GM21381 (cell line): ENCODE measurements around the gene PSMD8.

ENCODE experiments used
- ATAC-seq: cut with Tn5 transposase; IDR thresholded peaks from one replicate; pipeline ENCODE4 v1.9.1; 2021; ENCODE audit warnings: mild to moderate bottlenecking, moderate library complexity; ENCODE audit not compliant: unreplicated experiment

Gene PSMD8

GRCh38 chr19:38386971-38387549, 12.7 kb downstream of the PSMD8 start:
- ATAC-seq, result no peak

- ATAC-seq, result no peak
These were observed 13.4 kb downstream of the PSMD8 start, which contains the start of gene GGN for GRCh38 chr19:38387550-38388348. GGN (minus strand) TSS chr19:38388034; CDS start chr19:38387261, 773 bp downstream.

DNA sequence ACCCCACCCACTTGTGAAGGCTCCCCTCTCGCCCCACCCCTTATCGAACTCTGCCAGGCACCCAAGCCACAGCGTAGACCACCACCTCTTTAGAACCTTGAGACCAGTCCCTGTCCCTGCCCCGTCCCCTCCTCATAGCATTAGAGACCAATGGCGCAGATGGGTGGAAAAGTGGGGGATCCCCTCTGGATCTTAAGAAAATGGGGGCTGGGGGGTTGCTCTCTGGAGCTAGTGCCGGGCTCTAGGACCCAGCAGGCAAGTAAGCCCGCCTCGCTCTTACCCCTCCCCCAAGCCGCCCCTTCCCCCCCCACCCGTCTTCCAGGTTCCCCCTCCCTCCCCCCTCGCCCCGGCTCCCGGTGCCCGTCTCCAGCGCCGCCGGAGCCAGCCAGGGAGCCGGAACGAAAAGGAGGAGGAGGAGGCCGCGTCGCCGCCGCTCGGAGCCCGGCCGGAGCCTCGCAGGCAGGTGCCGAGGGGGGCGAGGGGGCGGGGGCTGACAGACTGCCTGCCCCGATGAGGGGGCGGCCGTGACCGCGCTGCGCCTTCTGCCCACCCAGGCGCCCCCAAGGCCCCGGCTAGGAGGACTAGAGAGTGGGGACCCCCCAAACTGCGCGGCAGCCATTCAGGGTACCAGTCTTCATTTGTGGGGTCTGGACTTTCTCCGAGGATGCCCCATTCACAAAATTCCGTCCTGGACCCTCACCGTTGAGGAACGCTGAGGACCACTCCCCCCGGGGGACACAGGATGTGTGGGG, 14.2 kb downstream of the PSMD8 start, which contains the start of gene SPRED3:
Gene SPRED3, plus strand, starts transcription at position 349 of the 752 bp plus-strand sequence. CDS start 1,606 bp downstream, outside the sequence.
- no peak for ATAC-seq

DNA sequence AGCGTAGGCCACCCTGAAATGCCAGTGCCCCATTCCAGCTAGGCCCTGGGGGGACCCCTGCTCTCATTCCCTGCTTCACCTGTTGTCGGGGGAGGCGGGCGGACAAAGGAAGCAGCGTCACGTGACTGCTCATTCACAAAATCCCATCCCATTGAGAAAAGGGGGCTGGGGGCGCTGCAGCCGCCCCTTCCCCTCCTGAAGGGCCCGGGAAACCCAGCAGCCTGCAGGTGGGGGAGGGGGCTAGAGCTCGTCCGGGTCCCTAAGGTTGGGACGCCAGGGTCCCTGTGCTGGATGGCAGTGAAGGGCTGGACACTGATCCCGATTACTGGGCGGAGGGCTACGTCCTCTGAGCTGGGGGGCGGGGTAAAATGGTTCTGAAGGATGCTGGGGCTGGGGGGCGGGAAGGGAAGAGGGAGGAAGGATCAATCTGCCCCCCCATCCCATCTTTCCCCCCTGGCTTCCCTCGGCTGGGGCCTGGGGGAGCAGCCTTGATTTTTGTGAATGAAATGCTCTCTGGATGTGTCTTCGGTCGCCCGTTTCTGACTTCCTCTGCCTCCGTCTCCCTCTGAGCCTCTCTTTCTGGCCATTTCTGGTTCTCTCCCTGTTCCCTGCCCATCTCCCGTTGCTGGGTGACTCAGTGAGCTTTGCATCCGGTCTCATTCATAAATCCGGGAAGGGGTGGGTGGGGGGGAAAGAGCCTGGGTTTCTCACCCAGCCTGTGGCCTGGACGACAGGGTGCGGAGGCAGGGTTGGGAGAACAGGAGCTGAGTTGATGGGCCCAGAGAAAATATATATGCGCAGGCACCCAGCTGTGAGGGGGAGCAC, 14.9 kb downstream of the PSMD8 start:
- ATAC-seq, result no peak

DNA sequence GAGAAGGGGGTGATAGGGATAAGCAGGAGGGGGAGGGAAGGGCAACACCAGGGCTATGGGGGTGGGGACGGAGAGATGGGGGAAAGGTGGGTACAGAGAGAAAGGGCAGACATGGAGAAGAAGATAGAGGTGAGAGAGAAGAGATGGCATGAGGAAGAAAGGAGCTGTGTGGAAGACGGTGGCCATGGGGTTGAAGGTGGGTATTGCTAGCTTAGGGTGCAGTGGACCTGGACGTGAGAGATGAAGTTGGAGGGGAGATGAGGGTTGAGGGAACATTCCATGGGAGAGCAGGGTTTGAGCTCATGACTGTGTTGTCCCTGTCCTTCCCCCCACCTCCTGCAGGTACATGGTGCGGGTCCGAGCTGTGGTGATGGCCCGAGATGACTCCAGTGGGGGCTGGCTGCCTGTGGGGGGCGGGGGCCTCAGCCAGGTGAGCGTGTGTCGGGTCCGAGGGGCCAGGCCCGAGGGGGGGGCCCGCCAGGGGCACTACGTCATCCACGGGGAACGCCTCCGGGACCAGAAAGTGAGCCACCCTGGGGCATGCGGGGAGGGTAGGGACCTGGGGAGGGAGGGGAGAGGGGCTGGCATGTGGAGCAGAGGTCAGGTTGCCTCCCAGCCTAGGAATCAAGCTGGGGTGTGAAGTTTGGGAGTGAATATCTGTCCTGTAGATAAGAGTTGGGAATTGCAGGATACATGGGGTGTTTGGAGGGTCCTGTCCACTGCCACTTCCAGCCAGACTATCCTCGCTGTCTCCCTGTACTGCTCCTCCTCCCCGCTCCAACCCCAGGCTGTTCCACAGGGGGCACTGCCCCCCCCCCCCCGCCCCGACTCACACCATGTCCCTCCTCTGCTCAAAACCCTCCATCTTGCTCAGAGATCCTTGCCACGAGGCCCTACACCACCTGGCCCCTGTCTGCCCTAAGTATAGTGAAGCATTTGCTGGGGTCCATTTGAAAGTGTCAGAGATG, 15.9 kb downstream of the PSMD8 start:
- ATAC-seq, result no peak

DNA sequence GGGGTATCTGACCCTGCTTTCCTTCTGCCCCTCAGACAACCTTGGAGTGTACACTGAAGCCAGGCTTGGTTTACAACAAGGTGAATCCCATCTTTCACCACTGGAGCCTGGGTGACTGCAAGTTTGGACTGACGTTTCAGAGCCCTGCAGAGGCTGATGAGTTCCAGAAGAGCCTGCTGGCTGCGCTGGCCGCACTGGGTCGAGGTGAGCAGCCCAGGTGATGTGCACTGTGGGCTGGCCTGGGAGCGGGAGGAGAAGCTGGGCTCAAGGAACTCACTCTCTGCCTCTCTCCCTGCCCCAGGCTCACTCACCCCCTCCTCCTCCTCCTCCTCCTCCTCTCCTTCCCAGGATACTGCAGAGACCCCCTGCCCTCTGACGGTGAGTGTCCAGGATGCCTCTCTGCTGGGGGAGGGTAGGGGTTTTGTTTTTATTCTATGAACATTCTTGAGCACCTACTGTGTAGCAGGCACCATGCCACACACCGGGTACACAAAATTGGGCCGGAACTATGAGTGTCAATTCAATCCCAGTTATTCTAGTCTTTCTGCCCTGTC, 17.6 kb downstream of the PSMD8 start:
- no peak for ATAC-seq

GRCh38 chr19:38392707-38393308, 18.4 kb downstream of the PSMD8 start:
- ATAC-seq, result no peak

GRCh38 chr19:38394488-38394887, 20.1 kb downstream of the PSMD8 start:
- no peak for ATAC-seq

DNA sequence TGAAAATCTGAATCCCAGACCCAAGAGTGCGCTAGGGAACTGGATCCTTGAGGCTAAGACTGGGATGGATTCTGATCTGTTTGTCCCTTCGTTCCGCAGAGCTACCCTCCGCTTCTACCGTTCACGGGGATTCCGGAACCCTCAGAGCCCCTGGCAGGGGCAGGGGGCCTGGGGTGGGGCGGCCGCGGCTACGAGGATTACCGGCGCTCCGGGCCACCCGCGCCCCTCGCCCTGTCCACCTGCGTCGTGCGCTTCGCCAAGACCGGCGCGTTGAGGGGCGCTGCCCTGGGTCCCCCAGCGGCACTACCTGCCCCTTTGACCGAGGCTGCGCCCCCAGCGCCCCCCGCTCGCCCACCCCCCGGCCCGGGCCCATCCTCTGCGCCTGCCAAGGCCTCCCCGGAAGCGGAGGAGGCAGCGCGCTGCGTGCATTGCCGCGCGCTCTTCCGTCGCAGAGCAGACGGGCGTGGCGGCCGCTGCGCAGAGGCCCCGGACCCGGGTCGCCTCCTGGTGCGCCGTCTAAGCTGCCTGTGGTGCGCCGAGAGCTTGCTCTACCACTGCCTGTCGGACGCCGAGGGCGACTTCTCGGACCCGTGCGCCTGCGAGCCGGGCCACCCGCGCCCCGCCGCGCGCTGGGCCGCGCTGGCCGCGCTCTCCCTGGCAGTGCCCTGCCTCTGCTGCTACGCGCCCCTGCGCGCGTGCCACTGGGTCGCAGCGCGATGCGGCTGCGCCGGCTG, 21.2 kb downstream of the PSMD8 start:
- ATAC-seq, result no peak

DNA sequence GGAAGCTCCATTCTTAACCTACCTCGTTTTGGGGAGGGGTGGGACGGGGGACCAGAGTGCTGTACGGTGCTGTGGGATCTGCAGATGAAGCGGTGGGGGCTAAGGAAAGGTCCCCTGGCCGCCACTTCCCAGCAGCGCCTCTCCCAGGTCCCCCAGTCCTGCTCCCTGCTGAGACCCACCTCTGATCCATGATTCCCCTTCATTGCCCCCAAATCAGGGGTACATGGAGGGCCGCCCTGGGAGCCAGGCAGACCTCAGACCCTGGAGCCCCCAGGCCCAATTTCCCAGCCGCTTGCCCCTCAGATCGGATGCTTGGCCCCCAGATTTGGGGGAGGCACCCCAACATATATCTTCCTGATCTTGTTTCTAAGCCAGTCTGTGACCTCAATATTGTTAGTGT, 24.7 kb downstream of the PSMD8 start:
- ATAC-seq, result no peak

GRCh38 chr19:38399537-38399936, 25.2 kb downstream of the PSMD8 start:
- ATAC-seq, result no peak

DNA sequence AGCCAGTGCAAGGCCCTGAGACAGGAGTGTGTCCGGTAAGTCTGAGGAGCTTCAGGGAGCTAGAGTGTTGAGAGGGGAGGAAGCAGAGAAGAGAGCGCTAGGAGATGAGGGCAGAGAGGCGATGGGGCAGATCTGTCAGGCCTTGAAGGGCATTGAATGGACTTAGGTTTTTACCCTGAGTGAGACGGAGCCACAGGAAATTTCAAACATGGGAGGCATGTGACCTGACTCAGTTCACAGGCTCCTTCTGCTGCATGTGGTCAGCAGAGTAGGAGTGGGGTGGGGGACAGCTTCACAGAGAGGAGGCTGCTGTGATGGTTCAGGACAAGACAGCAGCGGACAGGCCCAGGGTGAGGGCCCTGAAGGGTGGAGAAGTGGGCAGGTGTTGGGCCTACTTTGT, 26.0 kb downstream of the PSMD8 start:
- ATAC-seq, result no peak

DNA sequence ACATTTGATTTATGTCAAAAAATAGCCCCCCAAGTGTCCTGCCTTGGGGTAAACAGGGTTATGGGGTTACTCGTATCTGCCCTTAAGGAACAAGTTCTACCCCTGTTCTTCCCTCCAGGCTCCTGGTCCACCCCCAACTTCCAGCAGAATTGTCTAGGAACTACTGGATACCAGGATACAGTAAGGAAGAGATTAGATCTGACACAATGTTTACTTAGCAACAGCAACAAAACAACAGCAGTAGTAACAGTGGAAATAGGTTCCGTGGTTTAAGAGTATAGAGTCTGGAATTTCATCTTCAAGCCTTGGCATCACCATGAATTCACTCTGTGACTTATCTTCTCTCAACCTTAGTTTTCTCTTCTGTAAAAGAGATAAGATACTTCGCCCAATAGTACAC, 26.8 kb downstream of the PSMD8 start:
- ATAC-seq, result no peak

DNA sequence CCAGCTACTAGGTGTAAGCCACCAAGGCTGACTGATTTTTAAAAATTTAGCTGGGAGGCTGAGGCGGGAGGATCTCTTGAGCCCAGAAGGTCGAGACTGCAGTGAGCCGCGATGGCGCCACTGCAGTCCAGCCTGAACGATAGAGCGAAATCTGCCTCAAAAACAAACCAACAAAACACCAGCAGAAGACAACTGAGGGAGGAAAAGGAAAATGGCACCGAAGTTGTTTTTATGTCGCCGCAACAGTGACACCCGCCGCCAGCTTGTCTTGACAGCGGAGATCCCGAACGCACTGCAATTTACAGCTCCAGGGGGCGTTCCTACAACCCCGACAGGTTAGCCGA, 28.2 kb downstream of the PSMD8 start:
- ATAC-seq, result peak; percentile 5

- ATAC-seq, result peak; percentile 87
These were observed 28.8 kb downstream of the PSMD8 start, which contains the start of gene FAM98C for GRCh38 chr19:38402967-38403674. FAM98C (plus strand) TSS chr19:38403093; CDS start chr19:38403154, 61 bp downstream.

GRCh38 chr19:38404858-38405257, 30.5 kb downstream of the PSMD8 start:
- ATAC-seq, result no peak

GRCh38 chr19:38405276-38405675, 30.9 kb downstream of the PSMD8 start:
- no peak for ATAC-seq
